22Rv1 (cell line): ENCODE results near the gene KLK5.

Source experiments
- H3K27ac ChIP-seq: fragments of 450-650 bp; 2 replicates; pipeline ENCODE4 v1.5.1; 2017
- ZFX ChIP-seq: fragments of 450-650 bp; IDR thresholded peaks from 2 replicates; pipeline ENCODE4 v1.6.1; 2017; ENCODE audit warnings: antibody characterized with exemption, borderline replicate concordance
- TF ChIP-seq, protein P1 (sequence below): fragments of 450-650 bp; IDR thresholded peaks from 2 replicates; pipeline ENCODE4 v1.5.1; 2017; ENCODE audit warnings: mild to moderate bottlenecking

KLK5 gene

GRCh38 chr19:50921426-50922316, 31.2 kb downstream of the KLK5 start:
- peak overlapping the region; percentile 77 for H3K27ac ChIP-seq

GRCh38 chr19:50916069-50916468, 36.8 kb downstream of the KLK5 start:
- TF ChIP-seq, protein P1, sequence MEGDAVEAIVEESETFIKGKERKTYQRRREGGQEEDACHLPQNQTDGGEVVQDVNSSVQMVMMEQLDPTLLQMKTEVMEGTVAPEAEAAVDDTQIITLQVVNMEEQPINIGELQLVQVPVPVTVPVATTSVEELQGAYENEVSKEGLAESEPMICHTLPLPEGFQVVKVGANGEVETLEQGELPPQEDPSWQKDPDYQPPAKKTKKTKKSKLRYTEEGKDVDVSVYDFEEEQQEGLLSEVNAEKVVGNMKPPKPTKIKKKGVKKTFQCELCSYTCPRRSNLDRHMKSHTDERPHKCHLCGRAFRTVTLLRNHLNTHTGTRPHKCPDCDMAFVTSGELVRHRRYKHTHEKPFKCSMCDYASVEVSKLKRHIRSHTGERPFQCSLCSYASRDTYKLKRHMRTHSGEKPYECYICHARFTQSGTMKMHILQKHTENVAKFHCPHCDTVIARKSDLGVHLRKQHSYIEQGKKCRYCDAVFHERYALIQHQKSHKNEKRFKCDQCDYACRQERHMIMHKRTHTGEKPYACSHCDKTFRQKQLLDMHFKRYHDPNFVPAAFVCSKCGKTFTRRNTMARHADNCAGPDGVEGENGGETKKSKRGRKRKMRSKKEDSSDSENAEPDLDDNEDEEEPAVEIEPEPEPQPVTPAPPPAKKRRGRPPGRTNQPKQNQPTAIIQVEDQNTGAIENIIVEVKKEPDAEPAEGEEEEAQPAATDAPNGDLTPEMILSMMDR = no peak
- no peak for TF ChIP-seq ZFX

More at GRCh38 chr19:50921426-50922316, 31.2 kb downstream of the KLK5 start:
- TF ChIP-seq, protein P1 = no peak
- no peak for TF ChIP-seq ZFX

GRCh38 chr19:50912727-50913716, 39.8 kb downstream of the KLK5 start:
- TF ChIP-seq, protein P1 = no peak
- no peak for TF ChIP-seq ZFX
- no peak overlapping the region for H3K27ac ChIP-seq

More at GRCh38 chr19:50916069-50916468, 36.8 kb downstream of the KLK5 start:
- no peak overlapping the region for H3K27ac ChIP-seq

DNA sequence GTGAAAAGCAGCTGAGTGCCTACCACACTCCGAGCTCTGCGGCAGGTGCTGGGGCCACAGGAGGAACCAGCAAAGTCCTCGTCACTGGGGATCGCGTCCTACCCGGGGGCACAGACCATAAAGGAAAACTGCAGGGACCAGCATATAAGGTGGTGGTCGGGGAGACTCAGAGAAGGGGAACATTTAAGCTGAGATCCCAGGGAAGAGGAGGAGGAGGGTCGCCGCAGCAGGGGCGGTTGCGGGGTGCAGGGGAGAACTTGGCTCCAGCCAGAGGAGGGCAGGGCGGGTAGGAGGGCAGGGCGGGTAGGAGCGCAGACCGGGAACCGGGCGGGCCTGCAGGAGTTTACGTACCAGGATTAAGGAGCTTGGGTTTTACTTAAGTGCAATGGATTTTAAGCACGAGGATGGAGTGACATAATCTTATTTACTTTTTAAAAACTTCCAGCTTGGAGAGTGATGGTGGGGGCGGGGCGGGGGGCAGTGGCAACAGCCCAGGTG, 40.7 kb downstream of the KLK5 start:
- no peak overlapping the region for H3K27ac ChIP-seq
- no peak for TF ChIP-seq ZFX
- TF ChIP-seq, protein P1 = no peak

GRCh38 chr19:50911206-50912101, 41.4 kb downstream of the KLK5 start, which contains the start of gene KLK4:
Gene KLK4, minus strand, starts transcription at chr19:50911395. Its CDS starts 657 bp downstream, at chr19:50910738.
- no peak for TF ChIP-seq ZFX
- TF ChIP-seq, protein P1 = no peak

DNA sequence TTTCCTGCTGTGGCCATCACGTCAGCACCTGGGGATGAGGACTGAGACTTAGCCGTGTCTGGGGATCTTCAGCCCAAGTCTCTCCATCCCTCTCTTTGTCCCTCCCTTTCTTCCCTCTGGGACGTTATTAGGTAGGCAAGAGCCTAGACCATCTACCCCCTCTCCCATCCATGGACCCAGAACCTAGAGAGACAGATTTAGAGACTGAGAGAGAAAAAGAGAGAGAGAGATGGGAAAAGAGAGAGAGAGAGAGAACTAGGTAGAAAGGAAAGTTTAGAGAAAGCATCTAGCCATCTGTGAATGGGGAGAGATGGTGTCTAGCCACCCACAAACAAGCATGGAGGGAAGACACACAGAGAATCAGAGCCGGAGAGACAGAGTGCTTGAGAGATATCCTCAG, 42.1 kb downstream of the KLK5 start:
- H3K27ac ChIP-seq = no peak overlapping the region
- TF ChIP-seq ZFX = no peak
- TF ChIP-seq, protein P1 = no peak

More at GRCh38 chr19:50911206-50912101, 41.4 kb downstream of the KLK5 start, which contains the start of gene KLK4:
- H3K27ac ChIP-seq = no peak within 1 kb of the TSS
